G401 (cell line): ENCODE measurements around the gene RBMS1. TPM values are rescaled to one million over a fixed set of nuclear protein-coding genes. Genes with fewer than 3 reads are reported as not detected.

Experiments used
- DNase-seq: peaks from one replicate; pipeline ENCODE4 v3.0.0-alpha.2; 2015; ENCODE audit warnings: low spot score
- in situ Hi-C: cut with HindIII; loops from 2 replicates; pipeline ENCODE4 v1.10.0; 2016; ENCODE audit warnings: low sequenced_read_pairs, mixed read lengths
- total RNA-seq: library from RNA; depleted of rRNA; stranded (reverse); fragments of >200 nt; shearing (Covaris generic); gene quantifications from 2 replicates; pipeline ENCODE4 v1.2.3, GENCODE V29; 2014

RBMS1 gene
- total RNA-seq, 1 experiment from 2014 or later: 8.3 TPM

GRCh38 chr2:160355080-160355479 lies 138.5 kb downstream of the RBMS1 start:
- DNase-seq: no peak
- in situ Hi-C loops: no loop called here

GRCh38 chr2:160354677-160355076 lies 138.9 kb downstream of the RBMS1 start:
- no peak for DNase-seq
- in situ Hi-C loops: no loop called here

GRCh38 chr2:160353813-160354212 lies 139.8 kb downstream of the RBMS1 start:
- in situ Hi-C loops: no loop called here
- DNase-seq: no peak

- DNase-seq: no peak
- in situ Hi-C loops: no loop called here
Measured at GRCh38 chr2:160353166-160353565, 140.4 kb downstream of the RBMS1 start.

GRCh38 chr2:160352500-160352899 lies 141.1 kb downstream of the RBMS1 start:
- DNase-seq: no peak
- in situ Hi-C loops: no loop called here

GRCh38 chr2:160351956-160352355 lies 141.7 kb downstream of the RBMS1 start:
- in situ Hi-C loops: no loop called here
- DNase-seq: no peak

- no peak for DNase-seq
Measured at GRCh38 chr2:160349306-160349705, 144.3 kb downstream of the RBMS1 start.

GRCh38 chr2:160347269-160347863 lies 146.2 kb downstream of the RBMS1 start:
- in situ Hi-C loops: no loop called here
- no peak for DNase-seq

More at GRCh38 chr2:160349306-160349705, 144.3 kb downstream of the RBMS1 start:
- in situ Hi-C loops: no loop called here

GRCh38 chr2:160345071-160345764 lies 148.4 kb downstream of the RBMS1 start:
- in situ Hi-C loops: no loop called here
- no peak for DNase-seq

- no peak for DNase-seq
- in situ Hi-C loops: no loop called here
Measured at GRCh38 chr2:160343404-160343803, 150.2 kb downstream of the RBMS1 start.

GRCh38 chr2:160339726-160340125 lies 153.9 kb downstream of the RBMS1 start:
- DNase-seq: no peak
- in situ Hi-C loops: no loop called here

GRCh38 chr2:160338901-160339685 lies 154.5 kb downstream of the RBMS1 start:
- DNase-seq: no peak
- in situ Hi-C loops: no loop called here

GRCh38 chr2:160337728-160338127 lies 155.9 kb downstream of the RBMS1 start:
- no peak for DNase-seq
- in situ Hi-C loops: no loop called here

- DNase-seq: no peak
- in situ Hi-C loops: no loop called here
Measured at GRCh38 chr2:160336635-160337034, 157.0 kb downstream of the RBMS1 start.

- DNase-seq: no peak
- in situ Hi-C loops: no loop called here
Measured at GRCh38 chr2:160336105-160336504, 157.5 kb downstream of the RBMS1 start.

- in situ Hi-C loops: no loop called here
- no peak for DNase-seq
Measured at GRCh38 chr2:160335441-160335840, 158.2 kb downstream of the RBMS1 start.

GRCh38 chr2:160334028-160334741 lies 159.4 kb downstream of the RBMS1 start:
- in situ Hi-C loops: no loop called here
- no peak for DNase-seq

- no peak for DNase-seq
- in situ Hi-C loops: no loop called here
Measured at GRCh38 chr2:160333324-160334027, 160.1 kb downstream of the RBMS1 start.

- in situ Hi-C loops: no loop called here
- DNase-seq: no peak
Measured at GRCh38 chr2:160332318-160332717, 161.3 kb downstream of the RBMS1 start.
